Measurements from ENCODE around the gene CALML6.

GRCh38 chr1:1927751-1928150, 12.7 kb downstream of the CALML6 start:
- no peak for TF ChIP-seq POLR2AphosphoS5 (IDR thresholded peaks at IDR 0.05)
- no peak for TF ChIP-seq CTCF (IDR thresholded peaks at IDR 0.05; ENCODE audit: poor library complexity, severe bottlenecking)
- no peak for TF ChIP-seq TAF1 (IDR thresholded peaks at IDR 0.05; ENCODE audit: low read depth)
- TF ChIP-seq EZH2 (IDR thresholded peaks at IDR 0.05; ENCODE audit: borderline replicate concordance, insufficient read depth, low read length, poor library complexity, severe bottlenecking), result no peak
- TF ChIP-seq MXI1 (conservative IDR thresholded peaks at IDR 0.05; ENCODE audit: poor library complexity, severe bottlenecking), result no peak
